ENCODE measurements around the gene FTL.

DNA sequence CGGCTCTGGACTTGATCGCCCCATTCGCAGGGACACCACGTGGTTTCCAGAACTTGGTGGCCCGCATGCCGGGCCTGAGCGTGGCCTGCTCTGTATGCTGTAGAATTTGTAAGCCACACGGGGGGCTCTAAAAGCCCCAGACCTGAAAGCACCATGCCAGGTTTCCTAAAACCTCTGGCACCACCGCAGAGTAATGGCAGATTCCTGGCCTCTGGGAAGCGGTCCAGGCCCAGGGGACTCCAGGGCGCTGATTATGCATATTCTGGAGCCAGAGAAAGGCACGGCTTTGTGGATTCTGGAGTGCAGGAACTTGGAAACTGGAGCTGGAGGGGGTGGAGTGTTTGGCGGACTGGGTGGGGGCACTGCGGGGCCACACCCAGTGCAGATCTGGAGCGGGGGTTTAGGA lies 3.7 kb downstream of the FTL start:
- TF ChIP-seq, protein P1, sequence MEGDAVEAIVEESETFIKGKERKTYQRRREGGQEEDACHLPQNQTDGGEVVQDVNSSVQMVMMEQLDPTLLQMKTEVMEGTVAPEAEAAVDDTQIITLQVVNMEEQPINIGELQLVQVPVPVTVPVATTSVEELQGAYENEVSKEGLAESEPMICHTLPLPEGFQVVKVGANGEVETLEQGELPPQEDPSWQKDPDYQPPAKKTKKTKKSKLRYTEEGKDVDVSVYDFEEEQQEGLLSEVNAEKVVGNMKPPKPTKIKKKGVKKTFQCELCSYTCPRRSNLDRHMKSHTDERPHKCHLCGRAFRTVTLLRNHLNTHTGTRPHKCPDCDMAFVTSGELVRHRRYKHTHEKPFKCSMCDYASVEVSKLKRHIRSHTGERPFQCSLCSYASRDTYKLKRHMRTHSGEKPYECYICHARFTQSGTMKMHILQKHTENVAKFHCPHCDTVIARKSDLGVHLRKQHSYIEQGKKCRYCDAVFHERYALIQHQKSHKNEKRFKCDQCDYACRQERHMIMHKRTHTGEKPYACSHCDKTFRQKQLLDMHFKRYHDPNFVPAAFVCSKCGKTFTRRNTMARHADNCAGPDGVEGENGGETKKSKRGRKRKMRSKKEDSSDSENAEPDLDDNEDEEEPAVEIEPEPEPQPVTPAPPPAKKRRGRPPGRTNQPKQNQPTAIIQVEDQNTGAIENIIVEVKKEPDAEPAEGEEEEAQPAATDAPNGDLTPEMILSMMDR (IDR thresholded peaks at IDR 0.05) = no peak
- no peak for TF ChIP-seq POLR2A (IDR thresholded peaks at IDR 0.05)
